SK-N-SH (cell line): Measurements from ENCODE around the gene ELF4.

Experiments used
- ELF1 ChIP-seq: IDR thresholded peaks from 2 replicates; pipeline ENCODE4 v1.4.0; 2012
- POLR2AphosphoS5 ChIP-seq: IDR thresholded peaks from 2 replicates; pipeline ENCODE4 v1.6.1; 2012; ENCODE audit warnings: low read depth, low read length
- RAD21 ChIP-seq: IDR thresholded peaks from 2 replicates; pipeline ENCODE4 v1.6.1; 2012; ENCODE audit warnings: mild to moderate bottlenecking, low read length
- TF ChIP-seq, protein P1 (sequence below): fragments of 200-600 bp; sonication (generic); IDR thresholded peaks from 2 replicates; pipeline ENCODE4 v1.6.1; 2017; ENCODE audit warnings: antibody characterized with exemption, mild to moderate bottlenecking, moderate library complexity
- TF ChIP-seq, protein P2 (sequence below): IDR thresholded peaks from 2 replicates; pipeline ENCODE4 v1.6.1; 2012; ENCODE audit warnings: mild to moderate bottlenecking, low read depth, low read length, moderate library complexity

DNA sequence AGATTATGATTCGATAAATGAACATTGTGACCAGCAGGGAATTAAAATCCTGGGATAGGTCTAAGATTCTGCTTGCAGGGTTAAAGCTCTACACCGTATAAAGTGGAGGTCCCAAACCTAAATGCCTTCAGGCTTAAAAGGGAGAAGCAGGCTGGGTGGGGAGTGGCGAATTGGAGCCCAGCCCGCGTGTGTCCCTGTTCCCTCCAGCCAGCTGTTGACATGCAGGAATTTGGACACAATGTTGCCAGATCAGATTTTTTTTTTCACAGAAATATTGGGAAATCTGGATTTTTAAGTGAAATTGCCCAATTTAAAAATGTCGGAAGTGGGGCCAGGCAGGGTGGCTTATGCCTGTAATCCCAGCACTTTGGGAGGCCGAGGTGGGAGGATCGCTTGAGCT, 60.5 kb downstream of the ELF4 start:
- TF ChIP-seq, protein P1, sequence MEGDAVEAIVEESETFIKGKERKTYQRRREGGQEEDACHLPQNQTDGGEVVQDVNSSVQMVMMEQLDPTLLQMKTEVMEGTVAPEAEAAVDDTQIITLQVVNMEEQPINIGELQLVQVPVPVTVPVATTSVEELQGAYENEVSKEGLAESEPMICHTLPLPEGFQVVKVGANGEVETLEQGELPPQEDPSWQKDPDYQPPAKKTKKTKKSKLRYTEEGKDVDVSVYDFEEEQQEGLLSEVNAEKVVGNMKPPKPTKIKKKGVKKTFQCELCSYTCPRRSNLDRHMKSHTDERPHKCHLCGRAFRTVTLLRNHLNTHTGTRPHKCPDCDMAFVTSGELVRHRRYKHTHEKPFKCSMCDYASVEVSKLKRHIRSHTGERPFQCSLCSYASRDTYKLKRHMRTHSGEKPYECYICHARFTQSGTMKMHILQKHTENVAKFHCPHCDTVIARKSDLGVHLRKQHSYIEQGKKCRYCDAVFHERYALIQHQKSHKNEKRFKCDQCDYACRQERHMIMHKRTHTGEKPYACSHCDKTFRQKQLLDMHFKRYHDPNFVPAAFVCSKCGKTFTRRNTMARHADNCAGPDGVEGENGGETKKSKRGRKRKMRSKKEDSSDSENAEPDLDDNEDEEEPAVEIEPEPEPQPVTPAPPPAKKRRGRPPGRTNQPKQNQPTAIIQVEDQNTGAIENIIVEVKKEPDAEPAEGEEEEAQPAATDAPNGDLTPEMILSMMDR: no peak
- TF ChIP-seq POLR2AphosphoS5 (no peak), RAD21 (no peak), ELF1 (no peak)
- TF ChIP-seq, protein P2, sequence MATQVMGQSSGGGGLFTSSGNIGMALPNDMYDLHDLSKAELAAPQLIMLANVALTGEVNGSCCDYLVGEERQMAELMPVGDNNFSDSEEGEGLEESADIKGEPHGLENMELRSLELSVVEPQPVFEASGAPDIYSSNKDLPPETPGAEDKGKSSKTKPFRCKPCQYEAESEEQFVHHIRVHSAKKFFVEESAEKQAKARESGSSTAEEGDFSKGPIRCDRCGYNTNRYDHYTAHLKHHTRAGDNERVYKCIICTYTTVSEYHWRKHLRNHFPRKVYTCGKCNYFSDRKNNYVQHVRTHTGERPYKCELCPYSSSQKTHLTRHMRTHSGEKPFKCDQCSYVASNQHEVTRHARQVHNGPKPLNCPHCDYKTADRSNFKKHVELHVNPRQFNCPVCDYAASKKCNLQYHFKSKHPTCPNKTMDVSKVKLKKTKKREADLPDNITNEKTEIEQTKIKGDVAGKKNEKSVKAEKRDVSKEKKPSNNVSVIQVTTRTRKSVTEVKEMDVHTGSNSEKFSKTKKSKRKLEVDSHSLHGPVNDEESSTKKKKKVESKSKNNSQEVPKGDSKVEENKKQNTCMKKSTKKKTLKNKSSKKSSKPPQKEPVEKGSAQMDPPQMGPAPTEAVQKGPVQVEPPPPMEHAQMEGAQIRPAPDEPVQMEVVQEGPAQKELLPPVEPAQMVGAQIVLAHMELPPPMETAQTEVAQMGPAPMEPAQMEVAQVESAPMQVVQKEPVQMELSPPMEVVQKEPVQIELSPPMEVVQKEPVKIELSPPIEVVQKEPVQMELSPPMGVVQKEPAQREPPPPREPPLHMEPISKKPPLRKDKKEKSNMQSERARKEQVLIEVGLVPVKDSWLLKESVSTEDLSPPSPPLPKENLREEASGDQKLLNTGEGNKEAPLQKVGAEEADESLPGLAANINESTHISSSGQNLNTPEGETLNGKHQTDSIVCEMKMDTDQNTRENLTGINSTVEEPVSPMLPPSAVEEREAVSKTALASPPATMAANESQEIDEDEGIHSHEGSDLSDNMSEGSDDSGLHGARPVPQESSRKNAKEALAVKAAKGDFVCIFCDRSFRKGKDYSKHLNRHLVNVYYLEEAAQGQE: no peak
